HepG2 (cell line): ENCODE measurements around the gene EFCAB11. TPM values are rescaled to one million over a fixed set of nuclear protein-coding genes. Genes with fewer than 3 reads are reported as not detected.

Experiments
- ATF7-NPFF ChIP-seq: sonication (generic); formaldehyde crosslinking; IDR thresholded peaks from 2 replicates; pipeline ENCODE4 v1.8.1; 2023; ENCODE audit warnings: mild to moderate bottlenecking, low read depth, missing genetic modification reagents, moderate library complexity
- CREM ChIP-seq, 2 experiments: sonication (generic) in 1 of 2; formaldehyde crosslinking in 1 of 2; IDR thresholded peaks; 2 replicates each; pipeline versions ENCODE4 v1.4.0 to v1.6.1; 2016 to 2020; ENCODE audit warnings: antibody characterized with exemption in 1 of 2, mild to moderate bottlenecking in 1 of 2, missing genetic modification reagents in 1 of 2
- ELF3 ChIP-seq: IDR thresholded peaks from 2 replicates; pipeline ENCODE4 v1.6.1; 2016; ENCODE audit warnings: missing genetic modification reagents, missing compliant biosample characterization
- HNF4A ChIP-seq: sonication (generic); formaldehyde crosslinking; IDR thresholded peaks from 2 replicates; pipeline ENCODE4 v1.4.0; 2020; ENCODE audit warnings: missing genetic modification reagents
- HNRNPUL1 ChIP-seq: fragments of 200-400 bp; formaldehyde crosslinking; IDR thresholded peaks from 2 replicates; pipeline ENCODE4 v1.6.1; 2017; ENCODE audit warnings: low read depth, mild to moderate bottlenecking, low read length, moderate library complexity
- MAZ ChIP-seq, 2 experiments: sonication (generic) in 1 of 2; formaldehyde crosslinking in 1 of 2; IDR thresholded peaks; 2 replicates each; pipeline versions ENCODE4 v1.5.0 to v1.6.1; 2012 to 2020; ENCODE audit warnings: low read depth in 2 of 2, mild to moderate bottlenecking in 2 of 2, borderline replicate concordance in 1 of 2, improper control_type of control experiment in 1 of 2, low read length in 1 of 2, missing genetic modification reagents in 1 of 2, moderate library complexity in 1 of 2
- MED1 ChIP-seq: sonication (generic); formaldehyde crosslinking; IDR thresholded peaks from 2 replicates; pipeline ENCODE4 v1.4.0; 2020; ENCODE audit warnings: missing genetic modification reagents
- REXO4 ChIP-seq: sonication (generic); formaldehyde crosslinking; IDR thresholded peaks from 2 replicates; pipeline ENCODE4 v1.8.0; 2022; ENCODE audit warnings: missing genetic modification reagents, mild to moderate bottlenecking, borderline replicate concordance
- RNF2 ChIP-seq: fragments of 450-650 bp; conservative IDR thresholded peaks from 2 replicates; pipeline ENCODE4 v1.6.1; 2016; ENCODE audit warnings: low read depth
- SNAPC4 ChIP-seq: sonication (generic); formaldehyde crosslinking; IDR thresholded peaks from 2 replicates; pipeline ENCODE4 v1.4.0; 2020; ENCODE audit warnings: mild to moderate bottlenecking, missing genetic modification reagents
- TAF1 ChIP-seq: sonication (generic); formaldehyde crosslinking; IDR thresholded peaks from 2 replicates; pipeline ENCODE4 v1.4.0; 2020; ENCODE audit warnings: missing genetic modification reagents
- ZFP36L2 ChIP-seq: sonication (generic); formaldehyde crosslinking; IDR thresholded peaks from 2 replicates; pipeline ENCODE4 v1.4.0; 2020; ENCODE audit warnings: missing genetic modification reagents
- ZFP91 ChIP-seq: sonication (generic); formaldehyde crosslinking; IDR thresholded peaks from 2 replicates; pipeline ENCODE4 v1.9.0; 2022; ENCODE audit warnings: missing genetic modification reagents, mild to moderate bottlenecking, borderline replicate concordance
- ZNF292 ChIP-seq: sonication (generic); formaldehyde crosslinking; IDR thresholded peaks from 2 replicates; pipeline ENCODE4 v1.8.1; 2022; ENCODE audit warnings: mild to moderate bottlenecking, low read depth, missing genetic modification reagents, borderline replicate concordance
- ZNF343 ChIP-seq: sonication (generic); formaldehyde crosslinking; IDR thresholded peaks from 2 replicates; pipeline ENCODE4 v1.4.0; 2020; ENCODE audit warnings: mild to moderate bottlenecking, missing genetic modification reagents
- ZNF362 ChIP-seq: sonication (generic); formaldehyde crosslinking; IDR thresholded peaks from 2 replicates; pipeline ENCODE4 v1.4.0; 2020; ENCODE audit warnings: missing genetic modification reagents, mild to moderate bottlenecking, borderline replicate concordance
- ZNF549 ChIP-seq: sonication (generic); formaldehyde crosslinking; IDR thresholded peaks from 2 replicates; pipeline ENCODE4 v1.5.0; 2020; ENCODE audit warnings: missing genetic modification reagents
- ZNF570 ChIP-seq: sonication (generic); formaldehyde crosslinking; IDR thresholded peaks from 2 replicates; pipeline ENCODE4 v1.4.0; 2020; ENCODE audit warnings: mild to moderate bottlenecking, missing genetic modification reagents, borderline replicate concordance
- polyA plus RNA-seq, 8 experiments: library from polyadenylated mRNA; depleted of rRNA in 3 of 8; stranded (reverse) in 7 of 8; unstranded in 1 of 8; fragments of >200 nt; fragmentation: Illumina TruSeq in 4 of 8; extraction: Trizol in 4 of 8; gene quantifications; 2 replicates each; pipeline versions ENCODE4 v1.2.1 to v1.2.3, GENCODE V29; 2011 to 2016; ENCODE audit warnings: low read depth in 4 of 8, missing spikeins in 1 of 8, mixed read lengths in 1 of 8; ENCODE audit not compliant: insufficient read depth in 1 of 8
- total RNA-seq, 5 experiments: library from RNA; depleted of rRNA; stranded (reverse); fragments of >200 nt; fragmentation: Illumina TruSeq; extraction: Trizol; gene quantifications; 2 replicates each; pipeline ENCODE4 v1.2.3, GENCODE V29; 2016; ENCODE audit warnings: low read depth in 1 of 5

Gene EFCAB11
- total and polyA plus RNA-seq, 2 of the 13 experiments (the other 11 are each of a cell fraction or from before 2014, with no cell fraction given): 8.2 to 31.5 TPM

- TF ChIP-seq SNAPC4 (CRISPR knock-in tag) (no peak), HNF4A (CRISPR knock-in tag) (no peak), ZNF343 (CRISPR knock-in tag) (0 out of 2 replicates have a peak, but pooled peaks have one; percentile 10), ZNF570 (no peak), CREM (IDR thresholded peaks at IDR 0.05) (peak; percentile 65; the same call in 1 of the 2 replicates), CREM (CRISPR knock-in tag; IDR thresholded peaks at IDR 0.05) (no peak), RNF2 (no peak), ELF3 (peak; percentile 48; the same call in 1 of the 2 replicates), HNRNPUL1 (no peak), ZFP91 (CRISPR knock-in tag) (peak; percentile 36; the same call in 1 of the 2 replicates), REXO4 (CRISPR knock-in tag) (no peak), ZNF292 (peak; percentile 49; the same call in 1 of the 2 replicates), ZNF362 (CRISPR knock-in tag) (no peak), ZNF549 (CRISPR knock-in tag) (no peak), ZFP36L2 (CRISPR knock-in tag) (no peak), TAF1 (CRISPR knock-in tag) (peak; percentile 87), MAZ (IDR thresholded peaks at IDR 0.05; ENCODE audit: borderline replicate concordance, low read depth, low read length) (peak; percentile 72; the same call in 1 of the 2 replicates), MAZ (CRISPR knock-in tag; IDR thresholded peaks at IDR 0.05; ENCODE audit: low read depth) (peak; percentile 55; the same call in 1 of the 2 replicates), MED1 (CRISPR knock-in tag) (no peak), ATF7-NPFF (CRISPR knock-in tag) (peak; percentile 67; the same call in 1 of the 2 replicates)
Observed at GRCh38 chr14:89954070-89955021, at the start of gene EFCAB11 (continued).
